Psoas muscle (tissue), 8 donors: ENCODE results near the gene MAP3K6. TPM values are rescaled to one million over a fixed set of nuclear protein-coding genes. Genes with fewer than 3 reads are reported as not detected.

Experiments
- ATAC-seq, 4 donors: fragments of 200-7000 bp; cut with Tn5 transposase; one replicate each; pipeline ENCODE4 v1.9.1; 2020; ENCODE audit warnings: moderate library complexity in 3 of 4, mild to moderate bottlenecking in 2 of 4
- DNase-seq, 2 donors: peaks; one replicate each; pipeline ENCODE4 v3.0.0-alpha.2; 2020
- H3K27ac ChIP-seq: fragments of 200-600 bp; one replicate; pipeline ENCODE4 v1.8.0; 2022
- H3K27me3 ChIP-seq, 3 donors: fragments of 200-600 bp in 1 of 3; one replicate each; pipeline versions ENCODE4 v1.6.1 to v1.8.0; 2013 to 2022; ENCODE audit warnings: low read length in 2 of 3, mild to moderate bottlenecking in 2 of 3, moderate library complexity in 1 of 3; ENCODE audit not compliant: insufficient read depth in 3 of 3
- H3K36me3 ChIP-seq, 2 donors: fragments of 200-600 bp in 1 of 2; one replicate each; pipeline versions ENCODE4 v1.6.1 to v1.8.0; 2013 to 2022; ENCODE audit warnings: low read depth in 1 of 2, mild to moderate bottlenecking in 1 of 2, moderate library complexity in 1 of 2; ENCODE audit not compliant: insufficient read depth in 1 of 2
- H3K4me1 ChIP-seq: fragments of 200-600 bp; one replicate; pipeline ENCODE4 v1.8.0; 2022
- H3K4me3 ChIP-seq: fragments of 200-600 bp; one replicate; pipeline ENCODE4 v1.8.0; 2022; ENCODE audit warnings: mild to moderate bottlenecking
- H3K9me3 ChIP-seq: fragments of 200-600 bp; one replicate; pipeline ENCODE4 v1.8.0; 2022
- WGBS, 3 donors: extraction: QIAGEN DNeasy Blood & Tissue Kit; methylation state at CpG; one replicate each; pipeline versions ENCODE4 v1.1.6 to v1.1.7; 2013; 5-methylcytosine and 5-hydroxymethylcytosine counted together
- intact Hi-C, 2 donors: fragments of 100-400 bp; cut with DNase I; formaldehyde crosslinking; loops; one replicate each; pipeline versions ENCODE4 v1.11.0 to v1.14.2; 2022
- polyA plus RNA-seq, 3 donors: library from polyadenylated mRNA; stranded (reverse); fragments of 200-250 nt; gene quantifications; one replicate each; pipeline ENCODE4 v1.2.3, GENCODE V29; 2013
- total RNA-seq, 4 donors: library from RNA; stranded (reverse); fragmentation: NEBNext Ultra II Directional in 2 of 4; extraction: Animal tissue kit (Norgen Biotek cat#: 25700) in 2 of 4; gene quantifications; one replicate each; pipeline versions ENCODE4 v1.2.1 to v1.2.4, GENCODE V29; 2021 to 2023
- TF ChIP-seq, protein P1 (sequence below): fragments of 200-600 bp; IDR thresholded peaks from one replicate; pipeline ENCODE4 v1.8.0; 2022; ENCODE audit warnings: antibody characterized with exemption
- donor health status: healthy with polysubstance abuse.
- donor health status: DM: no; HTN: no; CAD: no; lungs with moderate emphysema.
- donor health status: Bipolar disorder and iron deficiency.
- donor health status: healthy.
- donor health status: DM: yes; HTN: yes; CAD: no.
- donor health status: DM: no; HTN: no; CAD: no.
- donor health status: DM: no; HTN: no; CAD: no.
- donor health status: DM: yes; HTN: yes; CAD: no.

MAP3K6 gene
- total and polyA plus RNA-seq, 7 donors: 11.1 to 29.8 (median 17.6) TPM

DNA sequence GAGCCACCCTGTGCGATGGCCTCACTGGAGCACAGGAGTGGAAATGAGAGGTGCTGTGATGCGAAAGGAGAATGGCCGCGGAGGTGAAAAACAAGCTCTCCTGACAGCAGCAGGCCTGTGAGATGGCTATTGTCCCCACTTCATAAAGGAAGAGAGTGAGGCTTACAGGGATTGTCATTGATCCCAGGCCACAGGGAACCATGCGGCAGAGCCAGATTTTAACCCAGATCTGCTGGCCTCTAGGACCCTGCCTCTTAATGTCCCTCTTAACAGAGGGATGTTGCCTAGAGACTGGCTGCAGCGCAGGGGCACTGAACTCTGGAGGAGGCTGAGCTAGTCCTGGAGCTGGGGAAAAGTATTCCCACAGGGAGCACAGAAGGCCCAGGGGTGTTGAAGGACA is 28.0 kb downstream of the MAP3K6 start:
- Histone ChIP-seq H3K27ac (no peak overlapping the region), H3K9me3 (no peaks in the 10 kb centered on the region), H3K4me1 (no peaks in the 10 kb centered on the region), H3K4me3 (no peak overlapping the region), H3K36me3 (peaks cover 6 to 36% of the 10 kb centered on the region in 2 donors), H3K27me3 (no peaks in the 10 kb centered on the region)
- DNase-seq (no peak), ATAC-seq (no peak)
- 90 to 92% (median 92%) methylated on average over 6 of the region's 6 CpGs for WGBS, 3 donors
- intact Hi-C loops: no loop called here
- TF ChIP-seq, protein P1, sequence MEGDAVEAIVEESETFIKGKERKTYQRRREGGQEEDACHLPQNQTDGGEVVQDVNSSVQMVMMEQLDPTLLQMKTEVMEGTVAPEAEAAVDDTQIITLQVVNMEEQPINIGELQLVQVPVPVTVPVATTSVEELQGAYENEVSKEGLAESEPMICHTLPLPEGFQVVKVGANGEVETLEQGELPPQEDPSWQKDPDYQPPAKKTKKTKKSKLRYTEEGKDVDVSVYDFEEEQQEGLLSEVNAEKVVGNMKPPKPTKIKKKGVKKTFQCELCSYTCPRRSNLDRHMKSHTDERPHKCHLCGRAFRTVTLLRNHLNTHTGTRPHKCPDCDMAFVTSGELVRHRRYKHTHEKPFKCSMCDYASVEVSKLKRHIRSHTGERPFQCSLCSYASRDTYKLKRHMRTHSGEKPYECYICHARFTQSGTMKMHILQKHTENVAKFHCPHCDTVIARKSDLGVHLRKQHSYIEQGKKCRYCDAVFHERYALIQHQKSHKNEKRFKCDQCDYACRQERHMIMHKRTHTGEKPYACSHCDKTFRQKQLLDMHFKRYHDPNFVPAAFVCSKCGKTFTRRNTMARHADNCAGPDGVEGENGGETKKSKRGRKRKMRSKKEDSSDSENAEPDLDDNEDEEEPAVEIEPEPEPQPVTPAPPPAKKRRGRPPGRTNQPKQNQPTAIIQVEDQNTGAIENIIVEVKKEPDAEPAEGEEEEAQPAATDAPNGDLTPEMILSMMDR: no peak

DNA sequence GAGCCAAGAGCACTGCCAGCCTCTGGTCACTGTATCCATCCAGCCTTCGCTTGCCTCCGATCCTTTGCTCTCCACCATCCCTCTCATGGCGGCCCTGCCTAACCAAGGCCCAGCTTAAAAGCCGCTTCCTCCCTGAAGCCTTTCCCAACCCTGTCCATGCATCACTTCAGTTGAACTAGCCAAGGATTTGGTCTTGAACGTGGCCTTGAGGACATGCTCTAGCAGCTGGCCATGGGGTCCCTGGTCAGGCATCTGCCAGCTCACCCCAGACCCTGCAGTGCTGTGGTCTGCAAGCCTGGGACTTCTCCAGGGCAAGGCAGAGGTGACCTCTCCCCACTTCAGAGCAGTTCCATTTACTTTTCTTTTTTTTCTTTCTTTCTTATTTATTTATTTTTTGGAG is 30.0 kb downstream of the MAP3K6 start:
- no peaks in the 10 kb centered on the region for H3K9me3 ChIP-seq
- intact Hi-C loops: no loop called here
- no peaks in the 10 kb centered on the region for H3K27me3 ChIP-seq
- no peak for DNase-seq
- H3K4me1 ChIP-seq: no peaks in the 10 kb centered on the region
- H3K27ac ChIP-seq: no peak overlapping the region
- WGBS, 3 donors: 87 to 92% (median 89%) methylated on average over 5 of the region's 5 CpGs
- no peak overlapping the region for H3K4me3 ChIP-seq
- TF ChIP-seq, protein P1: no peak
- ATAC-seq: no peak
- peaks cover 6 to 54% of the 10 kb centered on the region in 2 donors for H3K36me3 ChIP-seq

DNA sequence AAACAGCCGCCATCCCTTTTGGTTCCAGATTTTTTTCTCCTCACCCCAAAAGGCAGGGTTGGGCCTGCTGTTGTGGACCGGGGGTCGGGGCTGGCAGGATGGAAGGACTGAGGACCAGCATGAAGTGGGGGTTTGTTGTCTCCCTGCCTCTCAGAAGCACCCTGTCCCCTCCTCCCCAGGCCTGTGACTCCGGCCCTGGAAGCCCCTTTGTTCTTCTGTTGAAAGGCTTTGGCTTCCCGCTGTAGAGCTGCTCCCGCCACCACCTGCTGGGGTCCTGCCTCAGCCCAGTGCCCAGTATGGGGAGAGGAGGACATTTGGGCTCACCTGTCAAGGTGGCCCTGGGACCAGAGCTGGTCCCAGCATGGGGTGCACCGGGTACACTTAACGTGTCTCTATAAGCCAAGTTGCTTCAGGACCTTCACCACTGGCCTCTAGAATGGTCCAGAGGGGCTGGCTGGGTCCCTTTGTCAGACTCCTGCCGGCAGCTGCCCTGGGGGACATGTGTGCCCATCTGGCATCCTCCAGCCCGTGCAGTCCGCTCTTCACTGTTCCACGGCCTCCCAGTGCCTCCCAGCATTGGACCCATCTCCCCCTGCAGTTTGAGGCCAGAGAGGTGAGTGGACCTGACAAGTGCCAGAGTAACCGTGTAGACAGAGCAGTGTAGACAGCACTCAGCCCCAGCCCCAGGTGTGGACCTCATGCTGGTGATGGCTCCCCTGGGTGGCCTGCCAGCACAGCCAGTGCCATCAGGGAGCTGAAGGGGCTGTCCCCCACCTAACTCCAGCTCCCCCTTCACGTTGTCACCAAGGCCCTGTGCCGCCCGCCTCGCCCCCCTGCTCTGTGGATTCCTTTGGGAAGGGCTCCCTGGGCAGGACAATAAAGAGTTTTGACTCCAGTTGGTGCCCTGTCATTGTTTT is 31.0 kb downstream of the MAP3K6 start:
- Histone ChIP-seq H3K4me3 (no peak overlapping the region), H3K27me3 (no peaks in the 10 kb centered on the region), H3K9me3 (no peaks in the 10 kb centered on the region), H3K27ac (no peak overlapping the region), H3K36me3 (peaks cover 6 to 64% of the 10 kb centered on the region in 2 donors), H3K4me1 (no peaks in the 10 kb centered on the region)
- intact Hi-C loops: no loop called here
- ATAC-seq: no peak
- 85 to 89% (median 89%) methylated on average over 16 to 17 of the region's 17 CpGs for WGBS, 3 donors
- TF ChIP-seq, protein P1: no peak
- no peak for DNase-seq

DNA sequence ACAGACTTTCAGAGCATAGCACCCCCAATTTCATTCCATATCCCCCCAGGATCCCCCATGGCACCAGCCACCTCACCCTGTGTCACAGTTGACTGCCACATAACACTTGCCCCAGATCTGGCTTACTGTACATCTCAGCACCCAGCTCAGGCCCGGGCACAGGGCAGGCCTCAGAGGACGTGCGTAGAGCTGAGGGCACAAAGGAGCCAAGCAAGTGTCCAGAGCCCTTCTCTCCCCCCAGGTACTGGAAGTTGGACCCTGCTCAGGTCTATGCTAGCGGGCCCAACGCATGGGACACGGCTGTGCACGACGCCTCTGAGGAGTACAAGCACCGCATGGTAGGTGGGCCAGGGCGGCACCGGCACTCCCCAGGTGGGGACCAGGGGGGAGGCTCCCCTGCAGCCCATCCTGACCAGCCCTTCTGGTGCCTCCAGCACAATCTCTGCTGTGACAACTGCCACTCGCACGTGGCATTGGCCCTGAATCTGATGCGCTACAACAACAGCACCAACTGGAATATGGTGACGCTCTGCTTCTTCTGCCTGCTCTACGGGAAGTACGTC is 33.0 kb downstream of the MAP3K6 start:
- Histone ChIP-seq H3K4me1 (peaks cover 2% of the 10 kb centered on the region), H3K27ac (no peak overlapping the region), H3K27me3 (no peaks in the 10 kb centered on the region), H3K36me3 (peaks cover 6 to 71% of the 10 kb centered on the region in 2 donors), H3K4me3 (no peak overlapping the region), H3K9me3 (no peaks in the 10 kb centered on the region)
- no peak for ATAC-seq
- TF ChIP-seq, protein P1: no peak
- DNase-seq: no peak
- intact Hi-C loops: no loop called here
- 92 to 95% (median 93%) methylated on average over 17 of the region's 17 CpGs for WGBS, 3 donors
